OCI-LY7 (cell line): ENCODE results near the gene DLGAP4.

Source experiments
- EZH2phosphoT487 ChIP-seq: fragments of 200-600 bp; sonication (generic); IDR thresholded peaks from 2 replicates; pipeline ENCODE4 v1.6.1; 2018; ENCODE audit warnings: low read depth, borderline replicate concordance, mild to moderate bottlenecking, mixed run types, antibody characterized with exemption, low read length, moderate library complexity, mixed read lengths
- TF ChIP-seq, protein P1 (sequence below): fragments of 200-600 bp; sonication (generic); conservative IDR thresholded peaks from 2 replicates; pipeline ENCODE4 v1.5.1; 2014; ENCODE audit warnings: mild to moderate bottlenecking, antibody characterized with exemption, low read length, moderate library complexity, mixed read lengths

DNA sequence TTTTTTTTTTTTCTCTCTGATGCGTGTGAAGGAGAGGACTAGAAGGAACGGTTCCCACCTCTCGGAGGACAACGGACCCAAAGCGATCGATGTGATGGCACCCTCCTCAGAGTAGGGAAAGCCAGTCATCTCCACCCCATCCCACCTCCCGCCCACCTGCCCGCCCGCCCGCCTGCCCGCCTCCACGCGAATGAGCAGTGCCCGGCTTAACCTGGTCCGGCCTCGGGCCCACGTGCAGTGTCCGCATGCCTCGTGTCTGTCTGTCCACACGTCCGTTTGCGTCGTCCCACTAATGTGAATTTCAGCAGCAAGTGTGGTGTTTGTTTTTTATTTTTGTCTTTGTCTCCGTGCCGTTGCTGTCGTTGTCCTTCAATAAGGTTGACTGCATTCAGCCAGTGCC, 193.1 kb downstream of the DLGAP4 start:
- TF ChIP-seq, protein P1, sequence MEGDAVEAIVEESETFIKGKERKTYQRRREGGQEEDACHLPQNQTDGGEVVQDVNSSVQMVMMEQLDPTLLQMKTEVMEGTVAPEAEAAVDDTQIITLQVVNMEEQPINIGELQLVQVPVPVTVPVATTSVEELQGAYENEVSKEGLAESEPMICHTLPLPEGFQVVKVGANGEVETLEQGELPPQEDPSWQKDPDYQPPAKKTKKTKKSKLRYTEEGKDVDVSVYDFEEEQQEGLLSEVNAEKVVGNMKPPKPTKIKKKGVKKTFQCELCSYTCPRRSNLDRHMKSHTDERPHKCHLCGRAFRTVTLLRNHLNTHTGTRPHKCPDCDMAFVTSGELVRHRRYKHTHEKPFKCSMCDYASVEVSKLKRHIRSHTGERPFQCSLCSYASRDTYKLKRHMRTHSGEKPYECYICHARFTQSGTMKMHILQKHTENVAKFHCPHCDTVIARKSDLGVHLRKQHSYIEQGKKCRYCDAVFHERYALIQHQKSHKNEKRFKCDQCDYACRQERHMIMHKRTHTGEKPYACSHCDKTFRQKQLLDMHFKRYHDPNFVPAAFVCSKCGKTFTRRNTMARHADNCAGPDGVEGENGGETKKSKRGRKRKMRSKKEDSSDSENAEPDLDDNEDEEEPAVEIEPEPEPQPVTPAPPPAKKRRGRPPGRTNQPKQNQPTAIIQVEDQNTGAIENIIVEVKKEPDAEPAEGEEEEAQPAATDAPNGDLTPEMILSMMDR, result no peak
- TF ChIP-seq EZH2phosphoT487, result no peak
